HG03521 (cell line): ENCODE data around the gene ZNF284.
A peak's percentile ranks its signal among the peaks of the same experiment; 100 is the strongest.
"Not testable (repeated sequence)": the region's sequence is repeated elsewhere in the genome, so short reads cannot be mapped to it uniquely, and the experiment has no call there.

Source experiments
- ATAC-seq: cut with Tn5 transposase; IDR thresholded peaks from one replicate; pipeline ENCODE4 v1.9.1; 2021; ENCODE audit warnings: mild to moderate bottlenecking, moderate library complexity; ENCODE audit not compliant: unreplicated experiment

The ZNF284 gene

DNA sequence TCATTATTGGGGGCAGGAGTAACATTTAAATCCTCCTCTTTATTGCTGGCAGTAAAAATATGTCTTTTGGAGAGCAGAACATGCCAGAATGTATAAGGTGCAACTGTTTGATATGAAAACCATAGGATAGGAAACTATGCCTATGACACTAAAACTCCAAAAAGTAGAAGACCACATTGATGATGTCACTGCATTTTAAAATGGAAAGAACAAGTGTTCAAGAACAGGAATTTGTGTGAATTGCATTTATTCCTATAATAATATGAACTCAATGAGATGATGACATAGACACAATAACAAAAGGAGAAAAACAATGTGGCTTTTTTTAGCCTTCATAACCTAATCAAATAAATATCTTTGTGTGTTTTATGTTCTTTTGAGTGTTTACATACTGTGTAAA, 37.5 kb downstream of the ZNF284 start:
- ATAC-seq = no peak

DNA sequence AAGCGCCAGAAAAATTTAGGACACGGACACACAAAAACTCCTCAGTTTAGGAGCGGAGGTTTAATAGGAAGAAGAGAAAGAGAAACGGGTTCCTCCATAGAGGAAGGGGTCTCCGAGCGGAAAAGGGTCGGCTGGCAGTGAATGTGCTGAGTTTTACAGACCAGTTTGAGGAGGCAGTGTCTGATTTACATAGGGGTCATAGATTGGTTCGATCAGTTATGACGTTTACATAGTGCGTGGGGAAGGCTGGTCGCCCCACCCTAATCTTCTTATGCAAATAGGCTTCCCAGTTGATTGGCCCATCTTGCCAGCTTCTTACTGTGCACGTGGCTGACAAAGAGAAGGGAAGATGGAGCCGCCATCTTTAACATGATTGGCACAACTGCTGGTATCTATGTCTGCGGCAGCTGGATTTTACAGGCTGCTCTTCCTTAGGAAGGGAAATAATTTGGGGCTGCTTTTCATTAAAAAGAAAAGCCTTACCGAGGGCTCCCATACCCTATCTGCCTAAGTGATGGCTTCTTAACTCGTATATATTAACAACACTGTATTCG, 40.0 kb downstream of the ZNF284 start:
- ATAC-seq = no peak

GRCh38 chr19:44112802-44113137, 40.8 kb downstream of the ZNF284 start:
- ATAC-seq = peak; percentile 14

DNA sequence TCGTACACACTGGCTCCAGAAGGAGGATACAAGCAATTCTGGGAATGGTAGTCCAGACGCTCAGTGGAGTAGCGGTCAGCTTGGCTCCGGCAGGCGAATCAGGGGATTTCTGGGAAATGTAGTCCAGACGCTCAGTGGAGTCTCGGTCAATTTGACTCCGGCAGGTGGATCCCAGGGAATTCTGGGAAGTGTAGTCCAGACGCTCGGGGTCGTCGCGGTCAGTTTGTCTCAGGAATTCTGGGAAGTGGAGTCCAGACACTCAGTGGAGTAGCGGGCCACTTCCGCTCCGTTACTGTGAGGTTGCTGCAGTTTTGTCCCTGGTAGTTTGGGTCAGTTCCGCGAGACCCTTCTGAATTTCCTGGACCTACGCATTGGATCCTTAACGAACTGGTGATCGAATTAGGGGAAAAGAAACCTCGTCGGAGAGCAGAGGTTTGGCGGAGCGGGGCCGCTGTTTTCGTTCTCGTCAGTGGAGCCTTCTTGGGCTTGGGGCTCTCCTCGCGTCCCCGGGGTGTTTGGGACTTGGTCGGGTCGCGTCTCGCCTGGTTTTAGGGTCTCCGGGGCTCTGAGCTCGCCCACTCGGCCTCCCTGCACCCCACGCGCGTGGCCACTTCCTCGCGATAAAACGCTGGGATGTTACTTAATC, 41.3 kb downstream of the ZNF284 start, which contains the start of gene ZNF225:
Gene ZNF225, plus strand, starts transcription at position 262 of the 646 bp plus-strand sequence. CDS start 2,429 bp downstream, outside the sequence.
- ATAC-seq = peak; percentile 94

DNA sequence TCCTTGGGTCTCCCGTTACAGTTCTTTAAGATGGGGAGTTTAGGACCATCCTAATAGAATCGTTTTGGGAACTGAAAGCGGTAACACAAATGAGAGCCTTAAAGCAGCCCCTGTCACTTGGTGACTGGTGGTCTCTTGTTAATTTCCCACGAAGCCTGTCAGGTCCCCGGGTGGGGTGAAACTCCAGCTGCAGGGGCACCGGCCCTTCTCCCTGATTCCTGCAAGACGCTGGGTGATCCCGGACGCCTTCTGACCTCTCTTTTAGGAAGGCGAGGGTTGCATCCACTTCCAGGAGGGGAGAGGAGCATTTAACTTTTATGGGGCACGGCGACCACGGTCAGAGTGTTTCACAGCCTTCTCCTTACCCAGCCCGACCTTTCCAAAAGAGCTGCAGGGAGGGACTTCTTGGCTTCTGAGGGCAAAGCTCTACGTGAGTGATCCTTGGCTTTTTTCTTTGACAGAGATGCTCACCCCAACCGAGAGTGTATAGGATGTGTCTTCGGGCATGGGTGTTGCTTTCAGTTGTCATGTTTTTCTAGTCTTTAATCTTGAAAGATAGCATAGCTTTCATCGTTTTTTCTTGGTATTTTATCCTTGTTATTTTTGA, 41.9 kb downstream of the ZNF284 start:
- ATAC-seq = peak; percentile 5

DNA sequence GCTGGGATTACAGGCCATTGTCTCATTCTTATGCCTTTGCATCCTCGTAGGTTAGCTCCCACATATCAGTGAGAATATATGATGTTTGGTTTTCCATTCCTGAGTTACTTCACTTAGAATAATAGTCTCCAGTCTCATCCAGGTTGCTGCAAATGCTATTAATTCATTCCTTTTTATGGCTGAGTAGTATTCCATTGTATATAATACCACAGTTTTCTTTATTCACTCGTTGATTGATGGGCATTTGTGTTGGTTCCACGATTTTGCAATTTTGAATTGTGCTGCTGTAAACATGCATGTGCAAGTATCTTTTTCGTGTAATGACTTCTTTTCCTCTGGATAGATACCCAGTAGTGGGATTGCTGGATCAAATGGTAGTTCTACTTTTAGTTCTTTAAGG, 49.2 kb downstream of the ZNF284 start:
- ATAC-seq = not testable (repeated sequence)

DNA sequence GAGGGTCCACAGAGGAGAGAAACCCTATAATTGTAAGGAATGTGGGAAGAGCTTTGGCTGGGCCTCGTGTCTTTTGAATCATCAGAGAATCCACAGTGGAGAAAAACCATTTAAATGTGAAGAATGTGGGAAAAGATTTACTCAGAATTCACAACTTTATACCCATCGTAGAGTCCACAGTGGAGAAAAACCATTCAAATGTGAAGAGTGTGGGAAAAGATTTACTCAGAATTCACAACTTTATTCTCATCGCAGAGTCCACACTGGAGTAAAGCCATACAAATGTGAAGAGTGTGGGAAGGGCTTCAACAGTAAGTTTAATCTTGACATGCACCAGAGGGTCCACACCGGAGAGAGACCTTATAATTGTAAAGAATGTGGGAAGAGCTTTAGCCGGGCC, 60.0 kb downstream of the ZNF284 start:
- no peak for ATAC-seq
